A549 (cell line): Measurements from ENCODE around the gene COPS3.

Source experiments
- CEBPB ChIP-seq, 2 experiments: fragments of >200 bp in 1 of 2; sonication (Bioruptor Twin) in 1 of 2; formaldehyde crosslinking in 1 of 2; IDR thresholded peaks; 2 replicates each; pipeline ENCODE4 v1.6.1; 2012 to 2016
- CTCF ChIP-seq: fragments of >200 bp; sonication (Bioruptor Twin); formaldehyde crosslinking; IDR thresholded peaks from 3 replicates; pipeline ENCODE4 v1.5.1; 2016
- JUNB ChIP-seq: fragments of >200 bp; sonication (Bioruptor Twin); formaldehyde crosslinking; IDR thresholded peaks from 2 replicates; pipeline ENCODE4 v1.6.1; 2016
- NR3C1 ChIP-seq: fragments of >200 bp; sonication (Bioruptor Twin); formaldehyde crosslinking; IDR thresholded peaks from 3 replicates; pipeline ENCODE4 v1.6.1; 2017
- RAD21 ChIP-seq, 2 experiments: fragments of >200 bp in 1 of 2; sonication (Bioruptor Twin) in 1 of 2; formaldehyde crosslinking in 1 of 2; IDR thresholded peaks in 1 of 2; conservative IDR thresholded peaks in 1 of 2; 2 replicates in 1 of 2; 3 replicates in 1 of 2; pipeline ENCODE4 v1.6.1; 2012 to 2018; ENCODE audit warnings: inconsistent platforms in 1 of 2
- ZC3H11A ChIP-seq: fragments of 450-650 bp; IDR thresholded peaks from 2 replicates; pipeline ENCODE4 v1.6.1; 2014; ENCODE audit warnings: antibody characterized with exemption, mild to moderate bottlenecking

- TF ChIP-seq CTCF (no peak), RAD21 (conservative IDR thresholded peaks at IDR 0.05 in 1 of 2, IDR thresholded peaks at IDR 0.05 in 1 of 2) (no peak), ZC3H11A (no peak), JUNB (no peak), NR3C1 (no peak), CEBPB (IDR thresholded peaks at IDR 0.05) (no peak)
These were observed 79.8 kb downstream of the COPS3 start for GRCh38 chr17:17201271-17201670.
